Ovary (tissue), 9 donors: ENCODE measurements around the gene C6orf47. TPM values are rescaled to one million over a fixed set of nuclear protein-coding genes. Genes with fewer than 3 reads are reported as not detected.

Source experiments
- DNase-seq, 5 donors: peaks; one replicate each; pipeline ENCODE4 v3.0.0-alpha.2; 2019 to 2020
- H3K27ac ChIP-seq, 2 donors: fragments of 200-600 bp; one replicate each; pipeline versions ENCODE4 v1.5.1 to v1.8.0; 2019 to 2022
- H3K27me3 ChIP-seq: fragments of 200-600 bp; one replicate; pipeline ENCODE4 v1.8.0; 2022
- H3K36me3 ChIP-seq: fragments of 200-600 bp; sonication (generic); one replicate; pipeline ENCODE4 v1.5.1; 2019
- H3K4me1 ChIP-seq: one replicate; pipeline ENCODE4 v1.8.1; 2013; ENCODE audit warnings: mild to moderate bottlenecking, moderate library complexity; ENCODE audit not compliant: insufficient read depth
- H3K4me3 ChIP-seq: fragments of 200-600 bp; sonication (generic); one replicate; pipeline ENCODE4 v1.5.1; 2017
- H3K9me3 ChIP-seq, 2 donors: fragments of 200-600 bp in 1 of 2; sonication (generic) in 1 of 2; one replicate each; pipeline versions ENCODE4 v1.5.1 to v1.8.1; 2013 to 2019; ENCODE audit warnings: mild to moderate bottlenecking in 1 of 2, moderate library complexity in 1 of 2
- EP300 ChIP-seq: sonication (generic); formaldehyde crosslinking; IDR thresholded peaks from one replicate; pipeline ENCODE4 v1.6.1; 2017; ENCODE audit warnings: antibody characterized with exemption
- POLR2A ChIP-seq: fragments of 450-650 bp; IDR thresholded peaks from one replicate; pipeline ENCODE4 v1.6.1; 2017; ENCODE audit warnings: antibody characterized with exemption, mild to moderate bottlenecking, moderate library complexity
- WGBS, 3 donors: extraction: QIAGEN DNeasy Blood & Tissue Kit in 1 of 3; methylation state at CpG; one replicate each; pipeline versions ENCODE4 v1.1.5 to v1.1.7; 2013 to 2017; 5-methylcytosine and 5-hydroxymethylcytosine counted together
- intact Hi-C, 4 donors: fragments of 100-400 bp; cut with DNase I; formaldehyde crosslinking; loops; one replicate each; pipeline versions ENCODE4 v1.11.0 to v1.15.1; 2022 to 2023
- polyA plus RNA-seq, 2 donors: library from polyadenylated mRNA; stranded (reverse); fragments of 200-250 nt in 1 of 2; fragments of 350-450 nt in 1 of 2; fragmentation: Illumina TruSeq in 1 of 2; extraction: RNeasy Lipid Tissue Mini Kit (QIAGEN cat#74804) in 1 of 2; gene quantifications; one replicate each; pipeline ENCODE4 v1.2.3, GENCODE V29; 2013 to 2014
- total RNA-seq, 7 donors: library from RNA; depleted of rRNA in 2 of 7; stranded (reverse); fragments of >200 nt in 2 of 7; fragmentation: NEBNext Ultra II Directional in 3 of 7; extraction: Animal tissue kit (Norgen Biotek cat#: 25700) in 3 of 7; gene quantifications; one replicate each; pipeline versions ENCODE4 v1.1.0 to v1.2.4, GENCODE V29; 2016 to 2023
- TF ChIP-seq, protein P1 (sequence below), 3 donors: fragments of 450-650 bp in 2 of 3; fragments of 200-600 bp in 1 of 3; IDR thresholded peaks; one replicate each; pipeline versions ENCODE4 v1.5.1 to v1.8.0; 2016 to 2022; ENCODE audit warnings: antibody characterized with exemption in 3 of 3, mild to moderate bottlenecking in 1 of 3
- donor health status: DM: no; HTN: no; CAD: no; lungs with moderate emphysema.
- donor health status: DM: no; HTN: no; CAD: no.
- donor health status: Bipolar disorder and iron deficiency.
- donor health status: DM: yes; HTN: yes; CAD: no.
- donor health status: DM: no; HTN: no; CAD: no.
- donor health status: DM: yes; HTN: yes; CAD: no.

C6orf47 gene
- total and polyA plus RNA-seq, 9 donors, result 13.9 to 26.2 (median 19.7) TPM

DNA sequence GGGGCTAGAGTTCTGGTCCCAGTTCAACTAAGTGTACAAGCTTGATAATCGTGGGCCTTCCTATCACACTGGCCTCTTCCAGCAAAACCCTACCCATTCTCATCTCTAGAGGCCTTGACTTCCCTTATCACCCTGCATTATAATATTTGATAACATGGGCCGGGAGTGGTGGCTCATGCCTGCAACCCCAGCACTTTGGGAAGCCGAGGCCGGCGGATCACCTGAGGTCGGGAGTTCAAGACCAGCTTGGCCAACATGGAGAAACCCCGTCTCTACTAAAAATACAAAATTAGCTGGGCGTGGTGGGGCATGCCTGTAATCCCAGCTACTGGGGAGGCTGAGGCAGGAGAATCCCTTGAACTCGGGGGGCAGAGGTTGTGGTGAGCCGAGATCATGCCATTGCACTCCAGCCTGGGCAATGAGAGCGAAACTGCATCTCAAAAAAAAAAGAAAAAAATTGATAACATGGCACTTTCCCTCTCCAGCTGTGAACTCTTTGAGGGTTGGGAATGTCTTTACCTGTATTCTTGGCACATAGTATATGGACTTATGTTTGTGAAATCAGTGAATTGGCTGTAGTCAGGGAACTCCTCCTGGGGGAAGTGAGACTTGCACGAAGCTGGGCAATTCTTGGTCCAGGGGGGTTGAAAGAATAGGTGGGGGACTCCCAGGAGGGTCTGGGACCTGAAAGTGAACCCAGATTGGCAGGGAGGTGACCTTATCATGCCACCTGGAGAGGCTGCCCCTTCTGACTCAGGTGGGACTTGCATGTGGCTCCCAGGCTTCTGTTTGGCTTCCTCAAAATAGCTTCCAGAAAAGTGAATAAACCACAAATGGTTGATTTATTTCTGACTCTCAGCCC, 915 bp upstream of the C6orf47 start:
- H3K27me3 ChIP-seq, result no peaks in the 10 kb centered on the region
- no peak for DNase-seq
- H3K4me1 ChIP-seq, result peaks cover 25% of the 10 kb centered on the region
- H3K4me3 ChIP-seq, result no peak overlapping the region
- intact Hi-C loops, result no loop called here
- no peaks in the 10 kb centered on the region for H3K36me3 ChIP-seq
- WGBS, 3 donors, result 62 to 69% (median 63%) methylated on average over 12 of the region's 12 CpGs
- no peaks in the 10 kb centered on the region for H3K9me3 ChIP-seq
- TF ChIP-seq POLR2A (no peak), EP300 (no peak)
- TF ChIP-seq, protein P1, sequence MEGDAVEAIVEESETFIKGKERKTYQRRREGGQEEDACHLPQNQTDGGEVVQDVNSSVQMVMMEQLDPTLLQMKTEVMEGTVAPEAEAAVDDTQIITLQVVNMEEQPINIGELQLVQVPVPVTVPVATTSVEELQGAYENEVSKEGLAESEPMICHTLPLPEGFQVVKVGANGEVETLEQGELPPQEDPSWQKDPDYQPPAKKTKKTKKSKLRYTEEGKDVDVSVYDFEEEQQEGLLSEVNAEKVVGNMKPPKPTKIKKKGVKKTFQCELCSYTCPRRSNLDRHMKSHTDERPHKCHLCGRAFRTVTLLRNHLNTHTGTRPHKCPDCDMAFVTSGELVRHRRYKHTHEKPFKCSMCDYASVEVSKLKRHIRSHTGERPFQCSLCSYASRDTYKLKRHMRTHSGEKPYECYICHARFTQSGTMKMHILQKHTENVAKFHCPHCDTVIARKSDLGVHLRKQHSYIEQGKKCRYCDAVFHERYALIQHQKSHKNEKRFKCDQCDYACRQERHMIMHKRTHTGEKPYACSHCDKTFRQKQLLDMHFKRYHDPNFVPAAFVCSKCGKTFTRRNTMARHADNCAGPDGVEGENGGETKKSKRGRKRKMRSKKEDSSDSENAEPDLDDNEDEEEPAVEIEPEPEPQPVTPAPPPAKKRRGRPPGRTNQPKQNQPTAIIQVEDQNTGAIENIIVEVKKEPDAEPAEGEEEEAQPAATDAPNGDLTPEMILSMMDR (IDR thresholded peaks at IDR 0.05), result no peak
- H3K27ac ChIP-seq, result peak overlapping the region in 1 of 2 donors; percentile 27

DNA sequence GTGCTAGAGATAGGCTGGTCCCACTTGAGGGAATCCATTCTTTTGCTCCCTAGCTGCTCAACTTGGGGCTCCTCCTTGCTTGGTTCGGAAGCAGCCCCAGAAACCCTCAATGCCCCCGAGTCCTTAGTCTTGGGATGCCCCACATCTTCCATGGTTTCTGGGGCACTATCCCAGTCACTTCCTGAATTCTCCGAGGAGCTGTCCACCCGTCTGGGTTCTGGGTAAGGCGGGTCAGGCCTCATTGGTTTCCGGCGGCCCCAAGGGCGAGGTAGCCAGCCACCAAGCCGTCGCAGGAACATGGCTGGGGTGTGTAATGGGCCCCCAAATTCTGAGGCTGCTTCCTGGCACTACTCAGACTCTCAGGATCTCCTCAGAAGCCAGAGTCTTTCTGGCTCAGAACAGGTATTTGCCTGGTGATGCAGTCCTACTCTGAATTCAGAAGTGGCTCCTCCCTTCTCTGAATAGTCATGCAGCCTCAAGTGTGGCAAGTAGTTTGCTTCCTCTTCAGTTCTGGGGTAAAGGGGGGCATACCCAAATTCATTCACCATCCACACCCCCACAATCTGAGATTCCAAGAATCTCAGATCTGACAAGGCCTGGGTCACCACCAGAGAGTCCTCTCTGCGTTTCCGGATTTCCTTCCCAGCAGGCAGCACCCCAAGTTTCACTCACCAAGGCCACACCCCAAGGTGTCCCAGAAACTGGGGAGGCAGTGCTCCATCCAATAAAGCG, 763 bp downstream of the C6orf47 start:
- TF ChIP-seq EP300 (no peak), POLR2A (no peak)
- TF ChIP-seq, protein P1 (IDR thresholded peaks at IDR 0.05), result no peak
- H3K4me1 ChIP-seq, result peaks cover 25% of the 10 kb centered on the region
- H3K9me3 ChIP-seq, result no peaks in the 10 kb centered on the region
- DNase-seq, result no peak
- 8 to 14% (median 8%) methylated on average over 13 of the region's 13 CpGs for whole genome bisulfite sequencing, 3 donors
- H3K27ac ChIP-seq, result peak overlapping the region; percentile 27 to 55
- peak overlapping the region; percentile 86 for H3K4me3 ChIP-seq
- no peaks in the 10 kb centered on the region for H3K36me3 ChIP-seq
- no peaks in the 10 kb centered on the region for H3K27me3 ChIP-seq
- intact Hi-C loops, result no loop called here

DNA sequence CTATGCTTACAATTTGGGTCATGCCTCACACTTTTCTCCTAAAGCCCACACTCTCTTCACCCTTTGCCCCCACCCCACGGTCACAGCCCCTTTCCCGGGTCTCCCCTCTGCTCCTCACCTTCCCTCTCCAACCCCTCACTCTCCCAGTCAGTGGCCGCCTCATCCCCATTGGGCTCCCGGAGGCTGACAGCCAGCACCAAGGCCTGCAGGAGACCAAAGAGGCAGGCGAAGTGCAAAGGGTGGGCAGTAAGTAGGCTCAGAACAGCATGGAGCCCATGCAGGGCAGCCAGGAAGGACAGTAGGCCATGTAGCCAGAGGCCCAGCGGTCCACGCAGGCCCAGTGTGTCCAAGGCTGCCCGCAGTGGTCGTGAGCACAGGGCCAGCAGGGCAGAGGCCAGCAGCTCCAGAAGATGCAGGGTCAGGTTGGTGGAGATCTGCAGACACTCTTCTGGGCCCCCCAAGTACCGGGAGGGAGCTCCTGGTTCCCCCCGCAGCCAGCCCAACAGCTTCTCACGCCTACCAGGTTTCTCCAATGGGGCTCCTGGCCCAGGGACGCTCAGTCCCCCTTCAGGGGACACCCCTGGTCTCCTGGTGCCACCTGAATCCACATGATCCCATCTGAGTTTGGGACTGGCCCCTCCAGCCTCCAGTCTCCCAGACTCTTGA, 1.5 kb downstream of the C6orf47 start:
- H3K4me3 ChIP-seq, result peak overlapping the region; percentile 86
- intact Hi-C loops, result no loop called here
- 70 to 76% (median 74%) methylated on average over 13 of the region's 13 CpGs for WGBS, 3 donors
- TF ChIP-seq POLR2A, result no peak
- TF ChIP-seq, protein P1 (IDR thresholded peaks at IDR 0.05), result no peak
- no peak for TF ChIP-seq EP300
- H3K4me1 ChIP-seq, result peaks cover 23% of the 10 kb centered on the region
- H3K27ac ChIP-seq, result peak overlapping the region; percentile 27 to 55
- H3K9me3 ChIP-seq, result no peaks in the 10 kb centered on the region
- no peaks in the 10 kb centered on the region for H3K36me3 ChIP-seq
- no peaks in the 10 kb centered on the region for H3K27me3 ChIP-seq
- no peak for DNase-seq

DNA sequence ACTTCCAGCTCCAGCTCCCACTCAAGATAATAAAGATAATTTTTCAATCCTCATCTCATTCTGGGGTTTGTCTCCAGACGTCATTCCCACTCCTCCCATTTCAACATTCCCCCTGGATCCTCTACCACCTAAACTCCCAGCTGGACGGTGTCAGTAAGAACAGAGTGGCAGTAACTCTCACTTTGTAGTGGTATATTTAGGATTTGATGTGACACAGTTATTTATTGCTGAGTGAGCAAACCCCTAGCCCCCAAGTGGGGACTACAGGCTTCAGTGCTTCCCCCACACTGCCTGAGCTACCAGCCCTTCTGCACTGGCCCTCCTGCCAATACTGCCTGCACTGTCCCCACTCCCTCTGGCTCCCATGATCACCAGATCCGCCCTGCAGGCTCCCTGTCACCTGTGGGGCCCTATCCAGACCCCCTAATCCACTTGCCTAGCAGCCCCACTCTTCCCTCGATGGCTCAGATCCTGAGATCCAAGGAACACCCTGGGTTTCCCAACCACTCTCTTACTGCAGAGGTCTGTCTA, 2.4 kb downstream of the C6orf47 start:
- intact Hi-C loops, result no loop called here
- Histone ChIP-seq H3K36me3 (no peaks in the 10 kb centered on the region), H3K4me1 (peaks cover 20% of the 10 kb centered on the region), H3K9me3 (no peaks in the 10 kb centered on the region), H3K27me3 (no peaks in the 10 kb centered on the region), H3K4me3 (no peak overlapping the region), H3K27ac (no peak overlapping the region)
- no peak for DNase-seq
- TF ChIP-seq EP300 (no peak), POLR2A (no peak)
- TF ChIP-seq, protein P1 (IDR thresholded peaks at IDR 0.05), result no peak
- WGBS, 3 donors, result 70 to 75% (median 72%) methylated on average over 4 of the region's 4 CpGs
